Measurements from ENCODE around the gene MGAT5. TPM values are rescaled to one million over a fixed set of nuclear protein-coding genes. Genes with fewer than 3 reads are reported as not detected.

MGAT5 gene
- total RNA-seq, 1 donor from 2014 or later = 98.7 TPM

GRCh38 chr2:134324430-134324829 is 70.6 kb downstream of the MGAT5 start:
- Histone ChIP-seq H3K9me3 (replicated peaks) (no peaks in the 10 kb centered on the region), H3K4me1 (peaks cover 73% of the 10 kb centered on the region), H3K4me3 (no peak overlapping the region), H3K36me3 (peaks cover 3% of the 10 kb centered on the region), H3K27me3 (ENCODE audit: low read depth) (no peaks in the 10 kb centered on the region), H3K27ac (replicated peaks) (peak overlapping the region; percentile 39)
- intact Hi-C loops (cut with micrococcal nuclease) = no loop called here
- DNase-seq = no peak
- TF ChIP-seq CTCF (IDR thresholded peaks at IDR 0.05; ENCODE audit: borderline replicate concordance) = no peak

DNA sequence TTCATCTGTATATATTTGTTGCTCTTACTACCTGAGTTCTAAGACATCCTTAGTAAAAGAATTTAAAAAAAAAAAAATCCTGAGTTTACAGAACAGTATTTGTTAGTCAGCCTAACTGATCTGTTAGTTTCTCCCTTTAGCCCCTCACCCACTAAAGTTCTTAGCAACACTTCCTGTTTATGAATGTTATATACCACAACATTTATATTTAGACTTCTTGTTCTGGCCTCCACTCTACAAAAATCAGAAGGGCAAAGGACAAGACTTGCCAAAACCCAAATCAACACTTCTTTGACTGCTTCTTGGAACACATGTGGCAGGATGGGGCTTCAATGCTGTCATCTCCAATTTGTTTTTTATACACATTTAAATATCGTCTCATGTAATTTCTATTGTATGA is 71.1 kb downstream of the MGAT5 start:
- intact Hi-C loops (cut with micrococcal nuclease) = no loop called here
- H3K4me3 ChIP-seq = no peak overlapping the region
- no peaks in the 10 kb centered on the region for H3K27me3 ChIP-seq (ENCODE audit: low read depth)
- H3K36me3 ChIP-seq = no peaks in the 10 kb centered on the region
- H3K9me3 ChIP-seq (replicated peaks) = no peaks in the 10 kb centered on the region
- TF ChIP-seq CTCF (IDR thresholded peaks at IDR 0.05; ENCODE audit: borderline replicate concordance) = no peak
- DNase-seq = no peak
- peaks cover 68% of the 10 kb centered on the region for H3K4me1 ChIP-seq
- H3K27ac ChIP-seq (replicated peaks) = peak overlapping the region; percentile 39

GRCh38 chr2:134325696-134326095 is 71.8 kb downstream of the MGAT5 start:
- no peaks in the 10 kb centered on the region for H3K9me3 ChIP-seq (replicated peaks)
- H3K27me3 ChIP-seq (ENCODE audit: low read depth) = no peaks in the 10 kb centered on the region
- no peak for TF ChIP-seq CTCF (IDR thresholded peaks at IDR 0.05; ENCODE audit: borderline replicate concordance)
- peaks cover 66% of the 10 kb centered on the region for H3K4me1 ChIP-seq
- no peak overlapping the region for H3K4me3 ChIP-seq
- intact Hi-C loops (cut with micrococcal nuclease) = no loop called here
- H3K36me3 ChIP-seq = no peaks in the 10 kb centered on the region
- peak overlapping the region; percentile 39 for H3K27ac ChIP-seq (replicated peaks)
- DNase-seq = no peak

GRCh38 chr2:134327367-134327766 is 73.5 kb downstream of the MGAT5 start:
- H3K9me3 ChIP-seq (replicated peaks) = no peaks in the 10 kb centered on the region
- H3K4me1 ChIP-seq = peaks cover 56% of the 10 kb centered on the region
- H3K36me3 ChIP-seq = no peaks in the 10 kb centered on the region
- H3K27ac ChIP-seq (replicated peaks) = no peak overlapping the region
- TF ChIP-seq CTCF (IDR thresholded peaks at IDR 0.05; ENCODE audit: borderline replicate concordance) = no peak
- H3K4me3 ChIP-seq = no peak overlapping the region
- intact Hi-C loops (cut with micrococcal nuclease) = no loop called here
- no peaks in the 10 kb centered on the region for H3K27me3 ChIP-seq (ENCODE audit: low read depth)
- DNase-seq = no peak

GRCh38 chr2:134331081-134331480 is 77.2 kb downstream of the MGAT5 start:
- Histone ChIP-seq H3K27ac (replicated peaks) (no peak overlapping the region), H3K9me3 (replicated peaks) (no peaks in the 10 kb centered on the region), H3K4me3 (no peak overlapping the region), H3K4me1 (peaks cover 47% of the 10 kb centered on the region), H3K27me3 (ENCODE audit: low read depth) (no peaks in the 10 kb centered on the region), H3K36me3 (no peaks in the 10 kb centered on the region)
- TF ChIP-seq CTCF (IDR thresholded peaks at IDR 0.05; ENCODE audit: borderline replicate concordance) = no peak
- intact Hi-C loops (cut with micrococcal nuclease) = no loop called here
- no peak for DNase-seq

Data from left ventricle myocardium inferior (tissue), 1 donor.